K562 (cell line): ENCODE measurements around the gene PPP3CA. TPM values are rescaled to one million over a fixed set of nuclear protein-coding genes. Genes with fewer than 3 reads are reported as not detected.

Source experiments
- ATAC-seq: fragments of 200-7000 bp; cut with Tn5 transposase; 3 replicates; pipeline ENCODE4 v1.9.1; 2020; ENCODE audit warnings: moderate library complexity
- BruUV-seq: library from RNA; stranded (reverse); fragments of 400-500 nt; replicated peaks from 2 replicates; lab custom pipeline; 2021; lab: Mats Ljungman, UMichigan
- CTCF ChIA-PET: fragments of 300-600 bp; formaldehyde crosslinking; extraction: SDS; loops from one replicate; lab custom pipeline; 2021; ENCODE audit warnings: low intra/inter-chr PET ratio; lab: Yijun Ruan, JAX
- POLR2A ChIA-PET: fragments of 300-600, 350-650 bp; sonication (Branson Sonifier 250); formaldehyde crosslinking; extraction: SDS; loops from one replicate; lab custom pipeline; 2021; ENCODE audit warnings: antibody characterized with exemption, inconsistent platforms; lab: Yijun Ruan, JAX
- DNase-seq, 4 experiments: peaks; one replicate each; pipeline versions ENCODE4 v3.0.0 to v3.0.0-alpha.2; 2011 to 2018; ENCODE audit warnings: low spot score in 3 of 4, mixed read lengths in 3 of 4; ENCODE audit errors: extremely low read depth in 1 of 4
- FAIRE-seq: peaks from 2 replicates; lab custom pipeline; 2011; peaks lifted over from hg19 to GRCh38; lab: Jason Lieb, UNC
- H2AFZ ChIP-seq: 2 replicates; pipeline ENCODE4 v1.6.0; 2011; ENCODE audit warnings: low read depth, low read length, control low read depth, inconsistent platforms
- H3K27ac ChIP-seq: fragments of 200-600 bp; 3 replicates; pipeline ENCODE4 v1.8.0; 2011; ENCODE audit warnings: low read depth, mild to moderate bottlenecking, control low read depth, inconsistent platforms, low read length, moderate library complexity, mixed read lengths; ENCODE audit errors: extremely low read depth
- H3K27me3 ChIP-seq, 2 experiments: fragments of 300-600 bp in 1 of 2; 2 replicates in 1 of 2; 3 replicates in 1 of 2; pipeline versions ENCODE4 v1.6.0 to v1.8.0; 2011; ENCODE audit warnings: inconsistent platforms in 2 of 2, low read length in 2 of 2, mild to moderate bottlenecking in 1 of 2, mixed read lengths in 1 of 2, moderate library complexity in 1 of 2; ENCODE audit not compliant: control insufficient read depth in 2 of 2, insufficient read depth in 2 of 2
- H3K36me3 ChIP-seq: fragments of 300-600 bp; 3 replicates; pipeline ENCODE4 v1.8.0; 2011; ENCODE audit warnings: mild to moderate bottlenecking, low read length, inconsistent platforms; ENCODE audit not compliant: control insufficient read depth, insufficient read depth
- H3K4me1 ChIP-seq, 2 experiments: fragments of 200-600 bp in 1 of 2; replicated peaks in 1 of 2; 2 replicates in 1 of 2; 3 replicates in 1 of 2; pipeline versions ENCODE4 v1.5.1 to v1.8.0; 2011; ENCODE audit warnings: inconsistent platforms in 2 of 2, low read length in 2 of 2, mild to moderate bottlenecking in 1 of 2, mixed read lengths in 1 of 2, moderate library complexity in 1 of 2; ENCODE audit not compliant: control insufficient read depth in 2 of 2, insufficient read depth in 2 of 2
- H3K4me2 ChIP-seq: 2 replicates; pipeline ENCODE4 v1.6.1; 2011; ENCODE audit warnings: low read length, control low read depth, inconsistent platforms, mixed read lengths; ENCODE audit not compliant: insufficient read depth
- H3K4me3 ChIP-seq: fragments of 200-600 bp; sonication (generic), shearing (Covaris generic); 2 replicates; pipeline ENCODE4 v1.5.1; 2016; ENCODE audit warnings: control low read depth, inconsistent platforms
- H3K79me2 ChIP-seq: fragments of 200-600 bp; 3 replicates; pipeline ENCODE4 v1.8.0; 2011; ENCODE audit warnings: low read length, inconsistent platforms; ENCODE audit not compliant: control insufficient read depth, insufficient read depth
- H3K9ac ChIP-seq, 2 experiments: 2 replicates each; pipeline versions ENCODE4 v1.6.0 to v1.6.1; 2011; ENCODE audit warnings: low read depth in 2 of 2, low read length in 2 of 2, control low read depth in 1 of 2, inconsistent platforms in 1 of 2, mild to moderate bottlenecking in 1 of 2, mixed read lengths in 1 of 2; ENCODE audit not compliant: insufficient read depth in 1 of 2
- H3K9me1 ChIP-seq: one replicate; pipeline ENCODE4 v1.6.0; 2011; ENCODE audit warnings: inconsistent platforms, mild to moderate bottlenecking, low read length, moderate library complexity; ENCODE audit not compliant: control insufficient read depth, insufficient read depth
- H3K9me3 ChIP-seq: replicated peaks from 2 replicates; pipeline ENCODE4 v1.5.1; 2011; ENCODE audit warnings: low read depth, low read length, inconsistent platforms; ENCODE audit not compliant: control insufficient read depth, insufficient read depth
- H4K20me1 ChIP-seq: replicated peaks from 2 replicates; pipeline ENCODE4 v1.6.1; 2011; ENCODE audit warnings: low read length, inconsistent platforms, mixed read lengths; ENCODE audit not compliant: control insufficient read depth, insufficient read depth
- NR2C1 ChIP-seq, 2 experiments: fragments of 450-650 bp; IDR thresholded peaks; 2 replicates each; pipeline ENCODE4 v1.6.1; 2017; ENCODE audit warnings: mild to moderate bottlenecking in 2 of 2, antibody characterized with exemption in 1 of 2, inconsistent platforms in 1 of 2, missing compliant biosample characterization in 1 of 2, missing genetic modification characterization in 1 of 2
- ZNF778 ChIP-seq: fragments of 450-650 bp; formaldehyde crosslinking; IDR thresholded peaks from 2 replicates; pipeline ENCODE4 v1.4.0; 2020; ENCODE audit warnings: mild to moderate bottlenecking, moderate library complexity
- WGBS: fragments of 100-300 bp; shearing (Covaris generic); methylation state at CpG from one replicate; pipeline ENCODE4 v1.1.6; 2016; ENCODE audit warnings: low coverage, mixed read lengths; ENCODE audit not compliant: insufficient coverage; ENCODE audit errors: missing lambda C conversion rate; 5-methylcytosine and 5-hydroxymethylcytosine counted together
- in situ Hi-C: fragments of 300-500 bp; cut with MboI; formaldehyde crosslinking; loops from 4 replicates; pipeline ENCODE4 v1.15.0; 2018; ENCODE audit warnings: inconsistent platforms, mixed read lengths
- intact Hi-C: fragments of 100-400 bp; cut with micrococcal nuclease; formaldehyde crosslinking; loops from 2 replicates; pipeline ENCODE4 v1.14.2; 2022
- polyA plus RNA-seq, 8 experiments: library from polyadenylated mRNA; depleted of rRNA in 4 of 8; stranded (reverse) in 5 of 8; unstranded in 3 of 8; fragments of >200 nt; fragmentation: Nextera tagmentation in 2 of 8; fragmentation: Illumina TruSeq in 1 of 8; extraction: Ambion mirVana in 2 of 8; extraction: Trizol in 1 of 8; gene quantifications; 2 replicates each; pipeline versions ENCODE4 v1.2.1 to v1.2.3, GENCODE V29; 2011 to 2014; ENCODE audit warnings: inconsistent platforms in 1 of 8, missing spikeins in 1 of 8
- total RNA-seq, 7 experiments: library from RNA; depleted of rRNA in 6 of 7; stranded (reverse); fragments of >200 nt in 6 of 7; fragmentation: Illumina TruSeq in 2 of 7; extraction: Trizol in 2 of 7; gene quantifications; 2 replicates each; pipeline versions ENCODE4 v1.2.1 to v1.2.3, GENCODE V29; 2011 to 2021; ENCODE audit warnings: low replicate concordance in 1 of 7
- TF ChIP-seq, protein P1 (sequence below): IDR thresholded peaks from 3 replicates; pipeline ENCODE4 v1.6.1; 2011; ENCODE audit warnings: borderline replicate concordance, mild to moderate bottlenecking, moderate library complexity; ENCODE audit not compliant: insufficient read length; ENCODE audit errors: extremely low read depth

Gene PPP3CA
- total and polyA plus RNA-seq, 9 of the 15 experiments (the other 6 are each of a cell fraction or from before 2014, with no cell fraction given), result 0.94 to 3.2 (median 1.6) TPM

DNA sequence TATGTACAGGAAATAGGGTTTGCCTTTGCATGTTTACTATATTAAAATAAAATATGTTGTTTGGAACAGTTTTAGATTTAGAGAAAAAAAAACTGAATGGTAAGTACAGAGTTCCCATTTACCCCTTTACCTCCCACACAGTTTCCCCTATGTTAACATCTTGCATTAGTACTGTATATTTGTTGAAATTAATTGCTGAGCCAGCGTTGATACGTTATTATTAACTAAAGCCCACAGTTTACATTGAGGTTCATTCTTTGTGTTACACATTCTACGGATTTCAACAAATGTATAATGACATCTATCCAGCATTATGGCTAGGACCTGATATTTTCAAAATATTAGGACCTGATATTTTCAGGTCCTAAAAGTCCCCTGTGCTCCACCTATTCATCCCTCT, 70.7 kb downstream of the PPP3CA start:
- no peak for ATAC-seq
- intact Hi-C loops, result no loop called here

DNA sequence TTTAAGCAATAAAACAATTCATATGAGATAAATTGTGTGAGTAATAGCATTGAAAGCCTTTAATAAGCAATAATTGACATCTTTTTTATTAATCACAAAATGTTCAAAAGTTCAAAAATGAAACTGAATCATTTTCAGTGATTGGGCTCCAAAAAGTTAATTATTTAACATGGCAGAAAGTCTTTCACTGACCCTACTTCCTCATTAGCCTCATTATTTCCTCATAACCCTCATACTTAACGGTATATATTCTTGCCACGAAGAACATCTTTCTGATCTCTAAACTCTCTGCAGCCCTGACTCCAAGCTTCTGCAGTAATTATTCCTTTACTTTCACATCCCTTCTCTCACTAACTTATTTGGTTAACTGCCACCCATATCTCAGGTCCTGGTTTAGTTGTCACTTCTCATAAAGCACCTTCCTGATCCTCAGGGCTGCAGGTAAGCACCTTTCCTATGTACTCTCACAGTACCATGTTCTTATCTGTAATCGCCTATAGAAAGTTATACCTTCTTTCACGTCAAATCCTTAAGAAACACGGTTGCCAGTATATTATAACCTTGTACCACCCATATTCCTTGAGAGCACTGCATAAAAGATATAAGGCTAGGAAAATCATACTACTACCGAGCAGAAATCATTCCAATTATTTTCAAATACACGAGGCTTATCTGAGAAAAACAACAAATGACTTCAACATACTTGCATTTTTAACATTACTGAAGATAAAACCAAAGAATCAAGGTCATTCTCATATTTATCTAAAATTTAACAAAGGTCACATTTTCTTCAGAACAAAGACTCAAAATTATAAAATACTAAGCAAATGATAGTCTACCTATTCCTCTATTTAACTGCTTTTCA, 72.2 kb downstream of the PPP3CA start:
- 0% methylated on average over 7 of the region's 7 CpGs for WGBS
- Histone ChIP-seq H3K36me3 (no peaks in the 10 kb centered on the region), H3K9me1 (no peaks in the 10 kb centered on the region), H2AFZ (no peak overlapping the region), H3K79me2 (no peaks in the 10 kb centered on the region), H3K4me3 (no peak overlapping the region), H3K9me3 (no peaks in the 10 kb centered on the region), H3K4me1 (no peaks in the 10 kb centered on the region), H3K27me3 (no peaks in the 10 kb centered on the region), H3K4me2 (no peak overlapping the region), H4K20me1 (no peaks in the 10 kb centered on the region), H3K27ac (no peak overlapping the region), H3K9ac (no peak overlapping the region)
- intact Hi-C loops (no loop called here), in situ Hi-C loops (no loop called here)
- FAIRE-seq (no peak), ATAC-seq (no peak), DNase-seq (no peak)
- ChIA-PET POLR2A (no interaction called here), CTCF (no interaction called here)
- TF ChIP-seq, protein P1, sequence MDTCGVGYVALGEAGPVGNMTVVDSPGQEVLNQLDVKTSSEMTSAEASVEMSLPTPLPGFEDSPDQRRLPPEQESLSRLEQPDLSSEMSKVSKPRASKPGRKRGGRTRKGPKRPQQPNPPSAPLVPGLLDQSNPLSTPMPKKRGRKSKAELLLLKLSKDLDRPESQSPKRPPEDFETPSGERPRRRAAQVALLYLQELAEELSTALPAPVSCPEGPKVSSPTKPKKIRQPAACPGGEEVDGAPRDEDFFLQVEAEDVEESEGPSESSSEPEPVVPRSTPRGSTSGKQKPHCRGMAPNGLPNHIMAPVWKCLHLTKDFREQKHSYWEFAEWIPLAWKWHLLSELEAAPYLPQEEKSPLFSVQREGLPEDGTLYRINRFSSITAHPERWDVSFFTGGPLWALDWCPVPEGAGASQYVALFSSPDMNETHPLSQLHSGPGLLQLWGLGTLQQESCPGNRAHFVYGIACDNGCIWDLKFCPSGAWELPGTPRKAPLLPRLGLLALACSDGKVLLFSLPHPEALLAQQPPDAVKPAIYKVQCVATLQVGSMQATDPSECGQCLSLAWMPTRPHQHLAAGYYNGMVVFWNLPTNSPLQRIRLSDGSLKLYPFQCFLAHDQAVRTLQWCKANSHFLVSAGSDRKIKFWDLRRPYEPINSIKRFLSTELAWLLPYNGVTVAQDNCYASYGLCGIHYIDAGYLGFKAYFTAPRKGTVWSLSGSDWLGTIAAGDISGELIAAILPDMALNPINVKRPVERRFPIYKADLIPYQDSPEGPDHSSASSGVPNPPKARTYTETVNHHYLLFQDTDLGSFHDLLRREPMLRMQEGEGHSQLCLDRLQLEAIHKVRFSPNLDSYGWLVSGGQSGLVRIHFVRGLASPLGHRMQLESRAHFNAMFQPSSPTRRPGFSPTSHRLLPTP, result no peak
- TF ChIP-seq NR2C1 (IDR thresholded peaks at IDR 0.05), result no peak
- no peak for TF ChIP-seq NR2C1 (tag; IDR thresholded peaks at IDR 0.05)
- BruUV-seq, result no TSS peak

More for the DNA sequence above, 70.7 kb downstream of the PPP3CA start:
- no peak for TF ChIP-seq ZNF778 (CRISPR knock-in tag)
- TF ChIP-seq, all 486 proteins: peak for 0
- in situ Hi-C loops, result no loop called here
- H3K9me1 ChIP-seq, result no peaks in the 10 kb centered on the region
- H2AFZ ChIP-seq, result no peak overlapping the region
- H3K4me2 ChIP-seq, result no peak overlapping the region
- no peaks in the 10 kb centered on the region for H3K27me3 ChIP-seq
- ChIA-PET POLR2A (no interaction called here), CTCF (no interaction called here)
- H3K9ac ChIP-seq, result no peak overlapping the region
- H3K4me3 ChIP-seq, result no peak overlapping the region
- FAIRE-seq (no peak), DNase-seq (no peak)
- H3K36me3 ChIP-seq, result no peaks in the 10 kb centered on the region
- no peaks in the 10 kb centered on the region for H3K4me1 ChIP-seq
- no peaks in the 10 kb centered on the region for H4K20me1 ChIP-seq
- 2% methylated on average over 3 of the region's 3 CpGs for WGBS
- no peaks in the 10 kb centered on the region for H3K79me2 ChIP-seq
- no peak overlapping the region for H3K27ac ChIP-seq
- no peaks in the 10 kb centered on the region for H3K9me3 ChIP-seq
- BruUV-seq, result no TSS peak
